GM18526 (cell line): ENCODE results near the gene SLC25A23.

ENCODE experiments used
- POLR2A ChIP-seq: IDR thresholded peaks from 3 replicates; pipeline ENCODE4 v1.6.1; 2011; ENCODE audit not compliant: insufficient read length; ENCODE audit errors: extremely low read depth

SLC25A23 gene

DNA sequence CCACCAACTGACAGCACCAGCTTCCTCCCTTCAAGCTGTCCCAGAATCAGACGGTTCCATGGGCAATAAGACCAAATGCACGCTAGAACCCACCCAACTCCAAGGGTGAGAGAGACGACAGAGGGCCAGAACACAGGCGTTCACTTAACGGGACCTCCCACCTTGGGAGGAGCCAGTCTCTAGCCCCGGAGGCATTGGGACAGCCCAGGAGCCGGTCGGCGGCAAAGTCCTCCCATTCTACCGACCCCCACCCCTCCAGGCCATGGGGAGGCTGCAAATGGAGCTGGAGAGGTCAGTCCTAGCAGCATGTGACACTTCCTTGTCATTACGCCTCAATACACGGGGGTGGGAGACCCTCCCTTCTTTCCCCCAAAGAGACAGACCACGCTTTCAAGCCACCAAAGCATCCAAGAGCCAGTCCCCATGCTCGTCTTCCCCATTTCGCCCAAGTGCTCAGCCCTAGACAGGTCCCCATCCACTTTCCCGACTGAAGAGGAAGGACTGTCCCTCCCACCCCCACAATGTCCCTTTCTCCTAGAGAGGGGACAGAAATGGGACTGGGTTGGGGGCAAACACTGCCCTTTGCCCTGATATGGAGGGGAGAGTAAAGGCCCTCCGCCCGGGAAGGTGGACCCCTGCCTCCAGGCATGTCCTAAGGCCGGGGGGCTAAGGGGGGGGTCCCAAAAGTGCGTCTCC is 35.9 kb downstream of the SLC25A23 start:
- TF ChIP-seq POLR2A, result no peak

DNA sequence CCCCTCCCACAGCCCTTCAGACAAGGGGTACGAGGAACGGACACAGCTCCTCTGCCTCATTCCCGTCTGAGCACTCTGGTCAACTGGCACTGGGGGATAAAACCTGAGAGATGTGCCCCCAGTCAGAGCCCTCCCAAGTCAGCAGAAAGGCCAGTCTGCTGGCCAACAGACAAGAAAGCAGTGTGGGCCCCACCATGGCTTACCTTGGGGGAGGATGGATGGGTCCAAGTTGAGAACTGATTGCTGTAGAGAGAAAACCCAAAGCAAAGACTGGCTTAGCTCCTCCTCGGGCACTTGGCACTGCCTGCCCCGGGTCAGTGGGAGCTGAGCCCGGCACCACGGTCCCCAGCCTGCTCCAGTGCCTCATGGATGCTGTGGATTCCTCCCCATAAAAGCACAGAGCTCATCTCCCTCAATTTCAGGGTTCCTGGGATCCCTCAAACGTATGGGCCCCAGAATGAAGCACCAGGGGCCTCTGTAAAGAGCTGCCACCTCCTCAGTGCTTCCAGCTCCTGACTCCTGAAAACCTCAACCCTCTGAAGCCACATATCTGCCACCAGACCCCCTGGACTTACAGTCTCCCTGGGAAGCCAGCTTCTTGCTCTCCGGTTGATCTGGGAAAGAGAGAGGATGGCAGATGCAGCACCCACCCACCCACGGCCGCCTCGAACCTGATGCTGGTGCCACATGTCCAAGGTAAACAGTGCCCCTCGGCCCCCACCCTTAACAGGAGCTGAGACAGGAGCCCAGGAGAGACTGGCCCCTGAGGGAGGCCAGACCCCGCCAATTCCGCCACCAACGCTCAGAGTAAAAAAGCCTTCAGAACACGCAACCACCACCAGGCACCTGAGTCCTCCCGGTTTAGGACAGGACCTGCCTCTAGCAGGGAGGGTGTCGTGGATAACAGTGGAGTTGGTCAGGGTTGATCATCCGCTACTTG is 38.2 kb downstream of the SLC25A23 start:
- TF ChIP-seq POLR2A, result no peak

GRCh38 chr19:6418562-6418932 is 41.0 kb downstream of the SLC25A23 start:
- TF ChIP-seq POLR2A, result no peak

DNA sequence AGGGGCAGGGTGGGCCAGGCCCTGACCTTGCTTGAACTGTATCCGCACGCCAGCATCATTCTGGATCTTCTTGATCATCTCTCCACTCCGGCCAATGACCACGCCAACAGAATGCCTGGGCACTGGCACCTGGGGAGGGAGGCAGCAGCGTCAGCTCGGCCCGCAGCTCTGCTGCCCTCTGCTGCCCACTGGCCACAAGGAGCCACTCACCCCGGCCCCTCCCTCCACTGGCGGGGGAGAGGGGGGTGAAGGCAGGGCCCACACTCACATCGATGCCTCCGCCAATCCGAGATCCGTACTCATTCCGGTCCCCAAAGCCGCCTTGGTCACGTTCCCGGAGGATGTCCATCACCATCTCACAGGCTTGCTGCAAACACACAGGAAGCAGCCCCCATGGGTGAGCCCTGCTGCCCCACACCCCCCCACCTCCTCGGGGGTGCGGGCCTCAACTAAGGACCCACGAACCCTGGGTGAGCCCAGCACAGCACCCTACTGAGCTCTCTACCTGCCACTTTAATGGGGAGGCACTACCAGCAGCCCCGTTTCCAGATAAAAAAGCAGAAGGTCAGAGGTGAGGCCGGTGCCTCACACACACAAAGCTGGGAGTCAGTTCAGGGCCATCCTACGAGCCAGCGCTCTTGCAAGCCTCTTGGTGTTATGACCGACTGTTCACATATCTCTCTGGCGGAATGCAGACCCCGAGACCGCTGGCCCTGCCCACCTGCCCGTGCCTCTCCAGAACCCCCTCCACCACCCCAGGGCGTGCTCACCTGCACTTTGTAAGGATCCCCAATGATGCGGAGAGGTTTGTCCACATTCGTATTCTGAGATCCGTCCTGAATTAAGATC is 41.7 kb downstream of the SLC25A23 start:
- no peak for TF ChIP-seq POLR2A

- TF ChIP-seq POLR2A, result no peak
Measured at GRCh38 chr19:6416658-6417405, 42.8 kb downstream of the SLC25A23 start.

GRCh38 chr19:6415591-6416190 is 43.9 kb downstream of the SLC25A23 start:
- no peak for TF ChIP-seq POLR2A

DNA sequence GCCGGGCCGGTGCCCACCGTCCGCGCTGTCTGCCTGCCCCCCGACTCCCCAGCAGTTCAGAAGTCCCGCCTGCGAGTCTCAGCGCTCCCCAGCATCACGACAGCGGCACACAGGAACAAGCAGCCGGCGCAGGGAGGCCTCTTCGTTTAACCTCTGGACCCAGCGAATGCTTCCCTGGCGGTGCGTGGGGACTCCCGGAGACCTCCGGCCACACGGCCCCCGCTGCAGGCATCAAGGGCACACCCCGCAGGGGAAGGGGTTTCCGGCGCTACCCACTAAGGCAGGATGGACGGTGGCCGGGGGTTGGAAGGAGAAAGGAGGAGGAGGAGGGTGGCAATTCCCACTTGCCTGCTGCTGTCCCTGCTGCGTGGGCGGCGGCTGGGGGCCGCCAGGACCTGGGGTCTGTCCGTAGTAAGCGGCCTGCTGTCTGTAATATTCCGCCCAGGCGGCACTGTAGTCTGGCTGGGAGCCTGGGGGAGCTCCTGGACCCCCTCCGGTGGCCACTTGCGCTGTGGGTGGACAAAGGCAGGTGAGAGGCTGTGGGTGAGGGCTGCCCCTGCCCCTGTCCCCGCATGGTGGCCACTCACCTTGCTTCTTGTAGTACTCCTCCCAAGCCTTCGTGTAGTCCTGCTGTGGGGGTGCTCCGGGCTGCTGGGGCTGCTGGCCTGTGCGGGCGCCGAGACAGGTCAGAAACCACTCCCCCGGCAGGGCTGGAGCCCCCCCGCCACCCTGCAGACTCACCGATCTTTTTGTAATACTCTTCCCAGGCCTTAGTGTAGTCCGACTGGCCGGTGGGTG is 44.6 kb downstream of the SLC25A23 start:
- no peak for TF ChIP-seq POLR2A

DNA sequence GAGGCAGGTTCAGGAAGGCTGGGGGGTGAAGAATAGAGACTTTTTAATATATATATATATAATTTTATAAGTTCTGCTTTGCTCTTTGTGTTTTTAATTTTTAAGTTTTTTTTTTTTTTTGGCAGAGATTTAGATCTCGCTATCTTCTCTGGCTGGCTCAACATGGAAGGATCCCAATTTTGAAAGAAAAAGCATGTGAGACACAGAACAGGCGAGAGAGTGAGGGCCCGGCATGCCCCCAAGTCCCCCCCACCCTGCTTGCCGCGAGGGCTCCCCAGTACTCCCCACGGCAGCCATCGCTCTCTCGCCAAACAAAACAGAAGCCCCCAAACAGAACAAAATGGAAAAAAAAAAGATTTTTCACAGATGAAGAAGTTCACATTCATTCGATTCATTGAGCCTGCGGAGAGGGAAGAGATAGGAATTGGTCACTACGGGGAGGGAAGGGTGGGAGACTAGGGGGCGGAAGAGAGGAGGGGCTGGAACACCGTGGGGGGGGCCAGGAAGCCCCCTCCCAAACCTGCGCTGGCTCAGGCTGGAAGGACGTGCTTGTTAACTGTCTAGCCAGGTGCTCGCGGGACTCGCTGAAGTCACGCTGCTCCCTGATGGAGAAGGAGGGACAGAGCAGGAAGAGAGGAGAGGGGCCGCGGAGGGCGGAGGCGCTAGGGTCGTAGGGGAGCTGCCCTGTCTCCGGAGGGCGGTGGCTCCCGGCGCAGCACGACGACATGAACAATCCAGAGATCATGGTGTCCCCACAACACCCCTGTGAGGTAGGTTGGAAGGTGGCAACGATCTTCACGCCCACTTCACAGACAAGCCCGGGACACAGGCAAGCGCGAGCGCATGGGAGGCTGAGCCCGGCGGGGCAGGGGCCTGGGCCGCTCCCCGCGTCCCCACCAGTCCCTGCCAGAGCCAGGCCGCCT is 45.6 kb downstream of the SLC25A23 start:
- TF ChIP-seq POLR2A, result no peak

DNA sequence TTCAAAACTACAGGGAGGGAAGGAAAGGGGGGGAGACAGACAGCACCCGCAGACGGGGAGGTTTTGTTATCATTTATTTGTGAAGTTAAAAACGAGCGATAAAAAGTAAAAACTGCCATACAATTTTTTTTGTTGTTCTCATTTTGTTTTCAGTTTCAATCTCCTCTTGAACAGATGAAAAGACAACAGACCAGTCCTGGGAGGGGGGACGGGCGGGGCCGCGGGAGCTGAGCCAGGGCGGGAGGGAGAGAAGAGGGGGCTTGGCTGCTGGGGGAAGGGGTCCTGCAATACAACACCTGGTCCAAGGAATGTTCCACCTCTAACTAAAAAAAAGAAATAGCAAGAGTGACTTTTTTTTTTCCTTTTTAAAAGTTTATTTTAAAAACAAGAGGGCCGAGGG is 46.3 kb downstream of the SLC25A23 start:
- no peak for TF ChIP-seq POLR2A

- TF ChIP-seq POLR2A, result no peak
Measured at GRCh38 chr19:6412447-6413091, 47.0 kb downstream of the SLC25A23 start.

- no peak for TF ChIP-seq POLR2A
Measured at GRCh38 chr19:6412061-6412446, 47.5 kb downstream of the SLC25A23 start.

DNA sequence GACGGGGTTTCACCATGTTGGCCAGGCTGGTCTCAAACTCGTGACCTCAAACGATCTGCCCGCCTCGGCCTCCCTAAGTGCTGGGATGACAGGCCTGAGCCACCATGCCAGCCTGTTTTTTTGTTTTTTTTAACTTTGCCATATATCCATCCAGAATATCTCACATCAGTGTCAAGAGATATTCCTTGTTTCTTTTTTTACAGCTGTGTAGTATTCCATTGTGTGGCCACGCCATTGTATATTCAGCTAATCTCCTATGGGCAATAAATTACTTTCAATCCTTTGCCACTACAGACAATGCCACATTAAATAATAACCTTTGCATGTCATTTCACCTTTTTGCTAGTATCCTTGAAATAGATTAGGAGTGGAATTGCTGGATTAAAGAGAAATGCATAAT is 50.2 kb downstream of the SLC25A23 start:
- TF ChIP-seq POLR2A, result no peak
